H4 (cell line): Measurements from ENCODE around the gene SLC6A2. TPM values are rescaled to one million over a fixed set of nuclear protein-coding genes. Genes with fewer than 3 reads are reported as not detected.
A peak's percentile ranks its signal among the peaks of the same experiment; 100 is the strongest.
"Not testable (repeated sequence)": the region's sequence is repeated elsewhere in the genome, so short reads cannot be mapped to it uniquely, and the experiment has no call there.

ENCODE experiments used
- DNase-seq: peaks from one replicate; pipeline ENCODE4 v3.0.0-alpha.2; 2015; ENCODE audit warnings: low spot score
- total RNA-seq: library from RNA; depleted of rRNA; stranded (reverse); fragments of >200 nt; shearing (Covaris generic); gene quantifications from 2 replicates; pipeline ENCODE4 v1.2.3, GENCODE V29; 2014; rRNA removed

SLC6A2 gene
- not detected in 2 replicates for total RNA-seq

DNA sequence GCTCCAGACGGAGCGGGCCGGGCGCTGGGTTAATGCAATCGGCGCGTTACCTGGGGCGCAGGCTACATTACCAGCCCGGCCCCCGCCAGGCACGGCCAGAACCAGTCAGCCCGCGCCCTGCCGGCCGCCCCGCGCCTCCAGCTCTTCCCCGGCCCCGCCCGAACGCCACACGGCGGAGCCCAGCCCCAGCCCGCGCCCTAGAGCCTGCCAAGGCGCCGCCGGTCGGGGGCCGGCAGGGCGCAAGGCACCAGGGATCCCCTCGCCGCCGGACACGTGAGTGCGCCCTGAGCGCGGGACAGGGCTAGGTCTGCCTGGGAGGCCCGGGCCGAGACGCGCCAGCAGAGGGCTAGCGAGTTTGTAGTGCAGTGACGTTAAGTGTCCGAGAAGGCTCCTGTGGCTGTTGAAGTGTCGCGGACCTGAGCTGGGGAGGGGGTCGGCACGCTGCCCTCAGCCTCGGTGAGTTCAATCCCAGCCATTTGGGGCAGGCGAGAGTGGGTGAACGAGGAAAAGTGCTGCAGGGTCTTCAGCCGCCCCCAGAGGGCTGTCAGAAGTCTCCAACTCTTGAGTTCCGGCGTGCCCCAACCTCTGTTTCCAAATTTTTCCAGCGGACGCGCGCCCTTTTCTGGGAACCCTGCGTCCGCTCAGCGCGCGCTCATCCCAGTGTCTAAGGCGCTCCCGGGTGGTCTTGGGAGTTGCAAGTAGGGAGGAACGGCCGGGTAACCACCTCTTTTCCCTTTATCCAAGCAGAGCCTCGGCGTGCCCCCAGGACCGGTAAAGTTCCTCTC, at the start of gene SLC6A2:
TSS of gene SLC6A2 (plus strand) at position 92 of the 785 bp plus-strand sequence. CDS start 707 bp downstream, outside the sequence.
- DNase-seq: no peak

GRCh38 chr16:55613613-55614335, 42.0 kb upstream of the SLC6A2 start:
- DNase-seq: no peak

DNA sequence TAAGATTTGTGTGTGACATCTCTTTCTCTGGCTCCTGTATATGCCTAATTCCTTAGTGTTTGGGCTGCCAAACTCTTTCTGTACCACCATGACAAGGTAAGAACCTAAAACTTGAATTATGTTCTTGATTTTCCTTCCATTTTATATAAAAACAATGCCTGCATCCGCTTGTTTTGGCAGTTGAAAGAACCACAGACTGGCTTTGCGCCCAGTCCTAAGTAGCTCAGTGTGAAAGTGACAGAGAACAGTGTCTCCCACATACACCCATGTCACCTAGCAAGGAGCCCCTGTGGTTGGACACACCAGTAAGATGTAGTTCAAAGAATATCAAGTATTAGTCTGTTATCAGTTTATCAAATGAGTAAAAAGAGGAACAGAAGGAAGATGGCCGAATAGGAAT, 40.7 kb upstream of the SLC6A2 start:
- DNase-seq: no peak

GRCh38 chr16:55615670-55616069, 40.1 kb upstream of the SLC6A2 start:
- not testable (repeated sequence) for DNase-seq

- no peak for DNase-seq
Observed at GRCh38 chr16:55621771-55622170, 34.0 kb upstream of the SLC6A2 start.

DNA sequence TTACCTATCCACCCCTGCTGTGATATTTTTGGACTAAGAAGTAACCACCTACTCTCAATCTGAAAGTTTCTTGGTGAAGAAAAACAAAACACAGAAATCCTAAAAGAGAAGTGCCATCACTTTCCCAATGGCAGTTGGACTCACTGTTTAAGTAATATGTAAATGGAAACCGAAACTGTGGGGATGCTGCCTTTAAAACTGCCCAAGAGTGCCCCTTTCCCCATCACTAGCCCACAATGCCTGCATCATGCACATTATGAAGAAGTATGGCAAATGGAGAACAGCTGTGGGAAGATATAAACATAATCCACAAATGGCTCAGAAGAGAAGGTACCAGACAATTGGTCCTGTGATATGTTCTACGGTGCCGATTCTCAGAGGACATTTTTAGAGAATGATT, 33.5 kb upstream of the SLC6A2 start:
- no peak for DNase-seq

DNA sequence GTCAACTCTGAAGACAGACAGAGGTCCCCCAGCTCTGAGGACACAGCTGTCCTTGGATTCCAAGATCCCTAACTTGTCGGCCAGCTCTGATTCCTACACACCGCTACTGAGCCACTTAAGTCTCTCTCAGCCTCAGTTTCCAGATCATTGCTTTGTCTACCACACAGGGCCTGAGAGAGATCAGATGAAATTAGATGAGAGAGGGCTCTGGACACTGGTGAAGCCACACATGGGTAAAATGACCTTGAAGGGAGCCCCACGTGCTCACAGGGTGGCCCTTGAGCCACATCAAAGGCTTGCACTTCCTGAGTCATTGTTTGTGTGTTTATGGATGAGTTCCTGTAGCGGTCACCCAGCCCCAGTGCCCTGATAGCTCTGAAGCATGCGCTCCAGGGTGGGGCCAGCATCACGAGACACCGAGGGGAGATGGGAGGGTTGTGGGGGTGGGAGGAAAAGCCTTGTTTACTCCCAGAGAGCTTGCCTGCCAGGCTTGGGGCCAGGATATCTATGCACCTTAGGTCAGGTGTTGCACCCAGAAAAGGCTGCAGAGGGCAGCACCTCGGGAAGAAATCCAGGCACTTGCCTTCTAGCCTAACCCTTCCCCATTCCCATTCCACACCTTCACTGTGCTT, 32.7 kb upstream of the SLC6A2 start:
- peak; percentile 79 for DNase-seq

GRCh38 chr16:55623640-55624039, 32.1 kb upstream of the SLC6A2 start:
- no peak for DNase-seq

DNA sequence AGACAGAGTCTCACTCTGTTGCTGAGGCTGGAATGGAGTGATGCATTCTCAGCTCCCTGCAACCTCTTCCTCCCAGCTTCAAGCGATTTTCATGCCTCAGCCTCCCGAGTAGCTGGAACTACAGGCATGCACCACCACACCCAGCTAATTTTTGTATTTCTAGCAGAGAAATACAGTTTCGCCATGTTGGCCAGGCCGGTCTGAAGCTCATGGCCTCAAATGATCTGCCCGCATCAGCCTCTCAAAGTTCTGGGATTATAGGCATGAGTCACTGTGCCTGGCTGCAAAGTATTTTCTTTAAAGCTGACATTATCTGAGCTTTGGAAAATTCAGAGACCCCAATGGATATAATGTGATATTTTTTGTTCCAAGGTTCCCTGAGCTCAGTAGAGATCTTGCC, 31.1 kb upstream of the SLC6A2 start:
- no peak for DNase-seq

DNA sequence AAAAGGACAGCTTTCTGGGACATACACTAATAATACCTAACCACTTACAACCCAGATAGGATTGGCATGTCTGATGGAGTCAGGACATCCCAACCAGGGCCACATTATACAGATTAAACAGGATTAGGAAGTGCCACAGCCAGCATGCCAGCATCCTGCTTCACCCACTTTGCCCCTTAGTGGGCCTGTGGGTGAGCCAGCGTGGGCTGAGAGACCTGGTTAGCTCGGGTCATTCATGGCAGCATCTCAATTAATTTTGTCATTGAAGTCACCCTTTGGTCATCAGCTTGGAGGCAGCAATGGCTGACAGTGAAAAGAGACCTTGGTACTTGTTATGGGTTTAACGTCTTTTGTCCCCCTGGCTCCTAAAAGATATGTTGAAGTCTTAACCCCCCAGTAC, 29.9 kb upstream of the SLC6A2 start:
- DNase-seq: no peak

DNA sequence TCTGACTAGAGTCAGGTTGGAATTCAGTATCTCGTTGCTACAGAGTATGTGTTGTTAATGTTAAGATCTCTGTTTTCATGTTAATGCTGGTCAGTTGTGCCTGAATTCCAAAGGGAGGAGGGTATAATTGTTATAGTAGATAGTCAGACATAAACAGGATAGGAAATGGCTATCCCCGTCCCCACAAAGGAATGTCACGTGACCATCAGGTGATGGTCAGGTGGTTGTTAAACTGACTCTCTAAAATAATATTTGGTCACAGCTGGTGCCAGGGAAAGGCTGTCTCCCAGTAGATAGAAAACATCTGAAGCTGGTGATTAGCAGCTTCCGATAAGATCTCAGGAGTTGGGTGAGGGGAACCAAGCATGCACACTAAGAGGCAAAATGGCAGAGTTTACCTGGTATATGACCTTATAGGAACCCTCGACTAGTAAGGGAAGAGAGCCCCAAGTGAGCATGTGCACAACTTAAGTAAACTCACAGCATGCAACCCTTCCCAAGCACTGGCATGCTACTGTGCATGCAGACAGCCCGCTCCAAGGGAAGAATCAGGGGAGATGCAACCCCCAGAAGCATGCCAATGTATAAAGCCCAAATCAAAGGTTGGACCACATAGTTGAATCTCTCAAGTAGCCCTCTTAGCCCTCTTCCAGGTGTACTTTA, 27.4 kb upstream of the SLC6A2 start:
- no peak for DNase-seq

DNA sequence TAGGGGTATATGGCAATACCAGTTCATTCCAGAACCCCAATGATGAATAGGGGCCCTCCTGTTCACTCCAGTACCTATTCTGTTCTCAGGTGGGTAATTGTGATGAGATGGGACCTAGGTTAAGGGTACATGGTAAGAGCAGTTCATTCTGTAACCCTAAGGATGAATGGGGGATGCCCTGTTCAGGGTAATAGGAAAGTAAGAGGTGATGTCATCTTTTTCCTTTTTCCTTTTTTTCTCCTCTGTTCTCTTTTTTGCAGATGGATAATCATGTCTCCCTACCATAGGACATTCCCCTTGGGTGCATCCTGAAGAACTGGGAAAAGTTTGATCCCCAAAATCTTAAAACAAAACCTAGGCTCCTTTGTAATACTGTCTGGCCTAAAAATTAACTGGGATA, 25.0 kb upstream of the SLC6A2 start:
- no peak for DNase-seq

DNA sequence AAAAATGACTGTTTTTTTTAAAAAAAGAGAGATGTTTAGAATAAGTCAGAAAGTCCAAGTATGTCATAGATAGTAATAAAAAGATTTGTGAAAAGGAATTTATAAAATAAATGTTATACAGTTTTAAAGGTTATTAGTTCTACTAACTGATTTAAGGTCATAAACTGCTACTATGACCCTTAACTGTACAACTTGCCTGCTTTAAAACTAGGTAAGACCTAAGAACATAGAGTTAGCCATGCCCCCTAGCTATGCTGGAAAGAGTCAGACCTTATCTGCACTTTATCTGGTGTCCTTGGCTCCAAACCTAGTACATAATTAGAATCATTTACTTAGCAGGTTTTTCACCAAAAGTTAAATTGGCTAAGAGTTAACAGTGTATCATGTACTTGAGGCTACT, 23.5 kb upstream of the SLC6A2 start:
- DNase-seq: no peak

DNA sequence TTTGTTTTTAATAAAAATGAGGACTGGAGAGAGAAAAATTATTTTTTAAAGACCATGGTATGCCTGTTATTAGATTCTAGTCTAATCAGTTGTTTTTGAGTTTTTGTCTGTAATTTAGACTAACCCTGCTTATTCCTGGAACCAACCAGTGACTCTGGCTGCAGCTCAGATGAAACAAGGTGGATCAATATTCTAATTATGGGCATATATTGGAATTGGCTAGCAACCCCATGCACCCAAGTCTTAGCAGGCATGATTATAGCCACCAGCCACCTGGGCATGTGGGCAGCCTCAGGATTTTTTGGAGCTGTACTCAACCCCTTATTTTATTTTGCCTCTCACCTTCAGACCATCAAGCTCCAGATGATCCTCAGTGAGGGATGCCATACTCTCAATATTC, 21.6 kb upstream of the SLC6A2 start:
- no peak for DNase-seq

GRCh38 chr16:55638256-55638655, 17.5 kb upstream of the SLC6A2 start:
- DNase-seq: no peak

DNA sequence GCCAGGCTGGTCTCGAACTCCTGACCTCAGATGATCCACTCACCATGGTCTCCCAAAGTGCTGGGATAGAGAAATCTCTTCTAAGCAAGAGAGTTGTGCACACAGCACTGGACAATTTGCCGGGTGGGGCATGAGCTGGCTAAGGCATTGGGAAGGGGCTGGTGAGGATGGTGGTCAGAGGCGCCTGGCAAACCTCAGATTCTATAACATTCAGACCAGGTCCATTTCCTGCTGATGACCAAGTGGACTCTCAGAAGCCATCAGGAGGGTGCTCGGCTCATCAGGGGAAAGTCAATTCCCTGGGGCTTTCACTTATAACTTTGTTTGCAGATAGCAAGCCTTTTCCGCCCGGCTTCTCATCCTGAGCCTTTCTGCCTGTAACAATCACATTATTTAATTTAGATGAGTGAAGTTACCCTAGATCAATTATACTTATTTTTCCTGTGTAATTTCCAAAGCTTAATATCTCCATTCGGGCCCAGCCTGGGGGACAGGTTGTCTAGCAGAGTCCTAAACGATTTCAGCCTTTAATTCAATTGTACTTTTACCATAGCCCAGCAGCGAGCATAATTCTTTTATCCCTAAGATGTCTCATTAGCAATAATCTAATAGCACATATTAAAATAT, 15.0 kb upstream of the SLC6A2 start:
- DNase-seq: no peak

GRCh38 chr16:55641430-55642056, 14.2 kb upstream of the SLC6A2 start:
- DNase-seq: peak; percentile 17

GRCh38 chr16:55642611-55643010, 13.2 kb upstream of the SLC6A2 start:
- DNase-seq: no peak

- no peak for DNase-seq
Observed at GRCh38 chr16:55643161-55643970, 12.4 kb upstream of the SLC6A2 start.

- DNase-seq: no peak
Observed at GRCh38 chr16:55645986-55646385, 9.8 kb upstream of the SLC6A2 start.
